G401 (cell line): Measurements from ENCODE around the gene RASD1. TPM values are rescaled to one million over a fixed set of nuclear protein-coding genes. Genes with fewer than 3 reads are reported as not detected.

Source experiments
- DNase-seq: peaks from one replicate; pipeline ENCODE4 v3.0.0-alpha.2; 2015; ENCODE audit warnings: low spot score
- in situ Hi-C: cut with HindIII; loops from 2 replicates; pipeline ENCODE4 v1.10.0; 2016; ENCODE audit warnings: low sequenced_read_pairs, mixed read lengths
- total RNA-seq: library from RNA; depleted of rRNA; stranded (reverse); fragments of >200 nt; shearing (Covaris generic); gene quantifications from 2 replicates; pipeline ENCODE4 v1.2.3, GENCODE V29; 2014

Gene RASD1
- total RNA-seq, 1 experiment from 2014 or later, result not detected

GRCh38 chr17:17528696-17529652, 32.8 kb upstream of the RASD1 start:
- DNase-seq, result no peak
- in situ Hi-C loops, result no loop called here

- in situ Hi-C loops, result no loop called here
These were observed 31.8 kb upstream of the RASD1 start for GRCh38 chr17:17527956-17528500.

DNA sequence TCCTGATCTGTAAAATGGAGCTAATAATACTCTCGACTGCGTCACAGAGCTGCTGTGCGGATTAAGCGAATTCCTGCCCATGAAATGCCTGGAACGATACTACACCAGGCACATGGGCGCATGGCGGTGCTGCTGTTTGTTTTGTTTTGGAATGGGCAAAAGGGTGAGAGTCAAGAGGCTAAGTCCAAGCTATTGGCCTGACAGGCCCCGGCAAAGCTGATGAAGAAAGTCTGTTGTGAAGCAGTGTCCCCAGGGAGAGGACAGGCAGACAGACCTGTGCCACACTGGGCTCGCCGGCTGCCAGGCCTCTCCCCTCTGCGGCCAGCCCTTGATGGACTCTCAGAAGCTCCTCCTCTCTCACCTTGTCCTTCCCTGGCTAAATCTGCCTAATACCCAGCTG, 31.3 kb upstream of the RASD1 start:
- in situ Hi-C loops, result no loop called here
- DNase-seq, result no peak

More at GRCh38 chr17:17527956-17528500, 31.8 kb upstream of the RASD1 start:
- no peak for DNase-seq

- no peak for DNase-seq
- in situ Hi-C loops, result no loop called here
These were observed 30.2 kb upstream of the RASD1 start for GRCh38 chr17:17526369-17526768.

DNA sequence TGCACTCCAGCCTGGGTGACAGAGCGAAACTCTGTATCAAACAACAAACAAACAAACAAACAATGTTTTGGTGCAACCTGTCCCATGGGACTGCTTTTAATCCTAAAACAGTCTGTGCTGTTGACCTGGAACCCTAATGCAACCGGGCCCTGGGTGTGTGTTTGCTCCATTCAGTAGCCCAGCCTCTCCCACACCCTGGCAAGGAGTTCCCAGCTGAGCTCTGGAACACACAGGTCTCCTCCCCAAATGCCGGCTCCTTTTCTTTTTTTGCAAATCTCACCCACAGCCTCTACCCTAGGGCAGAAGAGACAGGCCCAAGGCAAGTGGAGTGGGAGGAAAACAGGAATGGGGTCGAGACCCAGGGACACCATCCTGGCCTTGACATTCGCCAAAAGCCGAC, 29.8 kb upstream of the RASD1 start:
- in situ Hi-C loops, result no loop called here
- DNase-seq, result no peak

DNA sequence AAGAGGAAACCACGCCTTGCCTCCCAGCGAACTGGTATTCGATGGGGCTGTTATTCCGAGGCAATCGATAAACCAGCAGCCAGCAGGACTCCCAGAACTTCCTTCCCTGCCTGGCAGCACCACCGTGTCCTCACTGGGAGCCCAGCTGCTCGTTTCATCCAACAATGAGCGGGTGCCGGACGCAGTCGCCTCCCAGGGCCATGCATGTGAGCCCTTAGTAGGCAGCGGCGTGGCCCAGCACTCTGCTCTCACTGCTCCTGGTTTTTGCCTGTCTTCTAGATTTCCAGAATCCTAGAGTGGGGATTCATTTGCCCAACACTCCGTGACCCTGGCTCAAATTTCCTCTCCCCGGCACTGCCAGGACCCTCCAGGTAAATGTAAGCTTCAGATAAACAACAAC, 29.1 kb upstream of the RASD1 start:
- in situ Hi-C loops, result no loop called here
- no peak for DNase-seq

- DNase-seq, result no peak
- in situ Hi-C loops, result no loop called here
These were observed 27.7 kb upstream of the RASD1 start for GRCh38 chr17:17523731-17524490.

DNA sequence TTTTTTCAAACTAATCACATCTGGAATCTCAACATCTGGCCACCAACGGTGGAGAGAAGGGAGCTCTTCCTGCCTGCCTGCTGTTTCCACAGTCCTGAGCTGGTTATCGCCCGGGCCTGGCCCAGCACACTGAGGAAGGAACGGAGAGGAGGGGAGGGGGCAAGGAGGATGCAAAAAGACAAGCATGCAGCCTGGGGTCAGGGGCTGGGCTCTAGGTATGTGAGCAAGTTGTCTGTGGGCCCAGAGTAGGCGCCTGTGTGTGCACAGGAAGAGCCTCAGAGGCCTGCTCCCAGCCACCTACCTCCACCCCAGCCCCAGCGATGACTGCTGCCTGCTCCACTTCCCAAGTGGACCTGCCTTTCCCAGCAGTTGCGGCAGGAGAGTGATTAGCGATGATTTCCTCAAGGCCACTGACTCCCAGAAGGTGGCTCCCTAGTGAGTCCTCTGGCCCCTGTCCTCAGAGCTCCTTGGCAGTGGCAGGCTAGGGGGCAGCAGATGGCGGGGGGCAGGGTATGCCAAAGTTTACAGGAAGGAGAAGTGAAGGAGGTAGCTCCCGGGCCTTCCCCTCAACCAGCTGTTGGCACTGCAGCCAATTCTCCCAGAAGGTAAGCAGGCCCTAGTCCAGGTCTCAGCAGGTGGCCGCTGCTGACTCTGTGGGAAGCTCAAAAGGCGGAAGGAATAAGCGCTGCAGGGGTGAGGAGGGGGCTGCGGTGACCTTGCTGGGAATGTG, 27.0 kb upstream of the RASD1 start:
- DNase-seq, result no peak
- in situ Hi-C loops, result no loop called here

DNA sequence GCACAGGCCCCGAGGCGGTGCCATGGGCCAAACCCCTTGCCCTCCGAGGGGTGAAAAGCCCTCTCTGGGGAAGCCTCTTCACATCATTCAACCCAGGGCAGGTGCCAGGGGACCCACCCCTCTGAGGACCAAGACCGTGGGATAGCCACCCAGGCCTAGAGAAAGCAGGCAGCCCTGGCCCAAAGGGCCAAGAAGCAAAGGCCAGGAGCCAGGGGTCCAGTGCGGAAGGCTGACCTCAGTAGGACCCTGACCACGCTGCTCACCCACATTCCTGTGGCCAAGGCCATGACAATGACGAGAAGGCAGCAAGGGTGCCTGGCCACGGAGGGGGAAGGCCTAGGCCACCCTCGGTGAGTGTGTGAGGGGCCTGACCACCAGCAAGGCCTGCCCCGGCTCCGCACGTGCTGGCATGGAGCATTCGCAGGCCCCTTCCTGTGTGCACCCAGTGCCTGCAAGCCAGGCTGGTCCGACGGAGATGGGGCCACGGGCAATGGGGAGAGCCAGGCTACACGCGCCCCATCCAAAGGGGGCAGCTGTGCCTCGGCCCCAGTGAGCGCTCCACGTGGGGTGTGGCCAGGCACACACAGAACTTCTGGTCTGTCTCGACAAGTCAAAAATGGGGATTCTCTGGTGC, 24.5 kb upstream of the RASD1 start:
- DNase-seq, result no peak
- in situ Hi-C loops, result no loop called here

- DNase-seq, result no peak
These were observed 23.7 kb upstream of the RASD1 start for GRCh38 chr17:17519886-17520285.

DNA sequence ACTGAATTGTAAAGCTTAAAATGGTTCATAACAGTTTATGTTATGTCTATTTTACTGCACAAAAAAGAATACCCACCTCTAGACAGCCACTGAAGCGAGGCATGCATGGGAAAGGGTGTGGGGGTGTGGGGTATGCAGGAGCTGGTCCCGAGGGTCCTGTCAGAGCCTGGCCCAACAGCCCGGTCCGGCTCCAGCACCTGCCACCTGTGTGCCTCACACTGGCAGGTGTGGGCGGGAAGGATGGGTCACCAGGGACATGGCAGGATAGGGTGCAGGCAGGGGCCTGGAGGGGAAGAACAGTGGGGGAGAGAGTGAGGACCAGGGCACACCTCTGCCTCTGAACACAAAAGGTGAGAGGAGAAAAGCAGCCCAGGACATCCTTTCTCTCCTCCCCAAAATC, 22.8 kb upstream of the RASD1 start:
- no peak for DNase-seq
- in situ Hi-C loops, result no loop called here

More at GRCh38 chr17:17519886-17520285, 23.7 kb upstream of the RASD1 start:
- in situ Hi-C loops, result no loop called here

GRCh38 chr17:17518014-17518413, 21.8 kb upstream of the RASD1 start:
- no peak for DNase-seq
- in situ Hi-C loops, result no loop called here

DNA sequence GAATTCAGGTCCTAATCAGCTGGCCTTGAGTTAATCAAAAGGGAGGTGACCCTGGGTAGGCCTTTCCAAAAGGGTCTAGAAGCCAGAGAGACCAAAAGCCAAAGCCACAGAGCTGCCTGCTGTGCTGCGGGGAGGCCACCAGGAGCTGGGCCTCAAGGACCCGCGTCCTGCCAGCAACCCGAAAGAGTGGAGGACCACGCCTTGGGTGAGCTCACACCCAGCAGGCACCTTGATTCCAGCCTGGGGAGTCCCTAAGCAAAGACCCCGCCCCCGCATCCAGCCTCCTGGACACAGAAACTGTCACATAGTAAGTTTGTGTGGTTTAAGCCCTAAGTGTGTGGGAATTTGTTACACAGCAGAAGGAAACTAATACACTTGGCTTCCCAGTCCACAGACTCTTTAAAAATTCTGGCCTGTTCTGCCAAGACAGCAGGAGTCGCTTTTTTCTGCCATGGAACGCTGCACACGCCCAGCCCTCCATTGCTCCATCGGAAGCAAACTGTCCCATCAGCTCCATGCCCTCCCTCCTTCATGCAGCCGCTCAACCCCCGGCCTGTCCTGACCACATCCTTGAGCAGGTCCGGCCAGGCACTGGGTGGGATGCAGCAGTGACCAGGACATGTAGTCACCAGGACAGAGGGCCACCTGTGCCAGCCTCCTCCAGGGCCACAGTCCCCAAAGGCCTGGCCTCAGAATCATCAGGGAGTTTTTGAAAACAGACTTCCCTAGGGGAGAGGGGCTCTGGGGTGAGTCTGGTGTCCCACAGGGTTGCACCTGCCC, 20.9 kb upstream of the RASD1 start:
- in situ Hi-C loops, result no loop called here

DNA sequence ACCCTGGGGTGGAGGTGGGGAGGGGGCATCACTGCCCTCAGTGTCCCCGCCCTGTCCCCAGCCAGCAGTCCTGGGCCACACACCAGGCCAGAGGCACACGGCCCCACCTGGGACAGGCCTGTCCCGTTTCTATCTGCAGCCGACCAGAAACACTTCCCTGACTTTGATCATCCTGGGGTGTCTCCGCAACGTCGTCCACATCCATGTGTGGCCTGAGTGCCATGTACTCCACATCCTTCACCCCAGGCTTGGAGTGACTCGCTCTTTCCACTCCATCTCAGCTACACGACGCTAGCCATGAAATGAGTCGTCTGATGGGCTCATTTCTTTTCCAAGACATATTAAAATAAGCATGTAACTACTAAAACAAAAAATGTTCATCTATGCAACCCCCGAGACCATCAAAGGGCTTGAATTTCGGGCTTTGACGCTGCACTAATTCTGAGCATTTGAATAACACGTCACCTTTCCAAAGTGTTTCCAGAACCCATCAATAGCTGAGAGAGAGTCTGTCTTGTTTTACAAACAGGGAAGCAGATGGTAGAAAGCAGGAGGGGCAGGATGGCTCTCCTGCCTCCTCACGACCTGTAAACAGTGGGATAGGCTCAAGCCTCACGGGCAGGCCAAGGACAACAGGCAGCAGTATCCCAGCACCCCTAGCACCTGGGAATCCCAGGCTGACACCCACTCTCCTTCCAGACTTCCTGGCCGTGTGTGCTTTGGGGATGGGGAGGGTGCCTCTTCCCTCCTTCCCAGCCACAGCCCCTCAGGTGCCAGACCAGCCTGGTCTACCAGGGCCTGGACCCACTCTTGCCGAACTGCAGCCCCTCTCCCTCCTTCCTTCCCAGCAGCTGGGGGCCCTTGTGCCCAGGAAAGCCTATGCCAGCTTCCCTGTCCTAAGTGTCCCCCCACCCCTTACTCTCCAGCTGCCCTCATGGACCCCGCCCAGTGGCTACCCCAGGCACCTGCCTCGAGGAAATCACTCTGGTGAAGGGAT, 20.0 kb upstream of the RASD1 start:
- DNase-seq, result peak; percentile 72
- in situ Hi-C loops, result no loop called here

More for the DNA sequence above, 20.9 kb upstream of the RASD1 start:
- DNase-seq, result no peak

DNA sequence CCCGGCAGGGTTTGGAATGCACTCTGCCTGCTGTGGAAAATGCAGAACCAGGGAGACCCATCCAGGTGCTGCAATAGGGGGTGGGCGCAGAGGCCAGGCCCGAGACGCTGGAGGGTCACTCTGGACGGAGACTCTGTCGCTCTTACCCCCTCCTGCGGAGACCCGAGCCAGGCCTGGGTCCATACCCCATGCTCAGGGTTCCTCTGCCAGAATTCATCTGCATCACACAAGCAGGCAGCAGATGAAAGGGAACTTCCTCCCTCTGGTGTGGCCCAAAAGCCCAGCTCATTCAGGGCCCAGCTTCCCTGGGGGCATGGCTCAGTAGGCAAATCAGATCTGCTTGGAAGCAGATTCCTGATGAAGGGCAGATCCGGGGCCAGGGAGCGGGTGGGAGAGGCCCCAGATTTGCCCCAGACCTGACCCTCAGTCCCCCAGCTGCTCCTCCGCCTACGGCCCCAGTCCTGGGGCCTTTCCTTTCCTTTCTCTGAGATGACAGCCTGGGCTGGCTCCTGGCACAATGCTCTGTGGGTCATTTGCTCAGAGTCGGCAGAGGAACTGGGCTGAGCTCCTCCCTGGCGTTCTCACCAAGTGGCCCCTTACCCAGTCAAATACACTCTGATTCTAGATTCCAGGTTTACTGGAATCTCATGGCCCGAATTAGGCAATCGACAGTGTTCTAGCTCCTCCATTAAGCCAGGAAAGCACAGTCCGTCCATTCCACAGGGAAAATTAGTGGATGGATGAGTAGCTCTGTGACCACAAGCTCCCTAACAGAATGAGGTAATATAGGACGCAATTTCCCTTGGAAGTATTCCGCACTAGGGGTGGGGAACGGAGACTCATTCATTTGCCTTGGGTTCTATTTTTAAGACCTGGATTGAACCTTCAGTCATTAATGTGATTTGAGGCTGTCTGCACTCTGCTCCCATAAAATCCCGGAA, 19.1 kb upstream of the RASD1 start:
- in situ Hi-C loops, result no loop called here
- DNase-seq, result no peak

DNA sequence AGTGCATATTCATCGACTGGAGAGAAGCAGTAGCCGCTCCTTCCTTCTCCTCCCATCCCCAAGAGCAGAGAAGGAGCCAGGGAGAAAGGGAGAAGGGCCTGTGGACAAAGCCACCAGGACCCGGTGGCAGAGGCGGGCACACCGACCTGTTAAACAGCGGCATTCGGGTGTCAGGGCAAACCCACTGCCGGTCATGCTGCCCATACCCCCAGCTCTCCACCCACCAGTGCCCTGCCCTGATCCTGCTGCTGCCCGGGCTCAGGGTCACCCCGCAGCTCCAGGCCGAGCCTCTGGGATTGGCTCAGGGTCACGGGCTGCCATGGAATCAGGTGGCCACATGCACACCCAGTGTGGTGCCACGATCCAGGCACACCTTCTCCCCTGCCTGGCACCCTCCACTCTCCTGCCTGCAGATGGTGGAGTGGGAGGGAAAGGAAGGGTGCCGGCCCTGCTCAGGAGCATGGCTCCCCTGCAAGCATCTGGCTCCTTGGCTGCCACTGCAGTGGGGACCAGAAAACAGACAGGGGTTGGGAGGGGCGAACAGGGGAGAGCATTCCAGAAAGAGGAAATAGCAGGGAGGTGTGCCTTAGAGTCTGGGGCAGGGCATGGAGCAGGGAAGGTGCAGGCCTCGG, 18.3 kb upstream of the RASD1 start:
- DNase-seq, result no peak
- in situ Hi-C loops, result no loop called here
